GM18520 (cell line): ENCODE results near the gene RBMY1E.
"Not testable (repeated sequence)": the region's sequence is repeated elsewhere in the genome, so short reads cannot be mapped to it uniquely, and the experiment has no call there.

Experiments used
- ATAC-seq: cut with Tn5 transposase; IDR thresholded peaks from one replicate; pipeline ENCODE4 v1.9.1; 2021; ENCODE audit not compliant: unreplicated experiment

Gene RBMY1E

GRCh38 chrY:21917932-21918331 lies at the start of gene RBMY1E:
RBMY1E (minus strand) TSS chrY:21918032; CDS start chrY:21916054, 1,978 bp downstream.
- not testable (repeated sequence) for ATAC-seq

- not testable (repeated sequence) for ATAC-seq
These were observed 23.4 kb downstream of the RBMY1E start, which contains the start of gene RBMY1D for GRCh38 chrY:21894426-21894825. RBMY1D (minus strand) TSS chrY:21894526; CDS start chrY:21892513, 2,013 bp downstream.

GRCh38 chrY:21869407-21870076 lies 48.3 kb downstream of the RBMY1E start:
- ATAC-seq = not testable (repeated sequence)
